ENCODE measurements around the gene TRIP10. TPM values are rescaled to one million over a fixed set of nuclear protein-coding genes. Genes with fewer than 3 reads are reported as not detected.

The TRIP10 gene
- total RNA-seq, 4 donors from 2014 or later: 94.1 to 129 (median 104) TPM

DNA sequence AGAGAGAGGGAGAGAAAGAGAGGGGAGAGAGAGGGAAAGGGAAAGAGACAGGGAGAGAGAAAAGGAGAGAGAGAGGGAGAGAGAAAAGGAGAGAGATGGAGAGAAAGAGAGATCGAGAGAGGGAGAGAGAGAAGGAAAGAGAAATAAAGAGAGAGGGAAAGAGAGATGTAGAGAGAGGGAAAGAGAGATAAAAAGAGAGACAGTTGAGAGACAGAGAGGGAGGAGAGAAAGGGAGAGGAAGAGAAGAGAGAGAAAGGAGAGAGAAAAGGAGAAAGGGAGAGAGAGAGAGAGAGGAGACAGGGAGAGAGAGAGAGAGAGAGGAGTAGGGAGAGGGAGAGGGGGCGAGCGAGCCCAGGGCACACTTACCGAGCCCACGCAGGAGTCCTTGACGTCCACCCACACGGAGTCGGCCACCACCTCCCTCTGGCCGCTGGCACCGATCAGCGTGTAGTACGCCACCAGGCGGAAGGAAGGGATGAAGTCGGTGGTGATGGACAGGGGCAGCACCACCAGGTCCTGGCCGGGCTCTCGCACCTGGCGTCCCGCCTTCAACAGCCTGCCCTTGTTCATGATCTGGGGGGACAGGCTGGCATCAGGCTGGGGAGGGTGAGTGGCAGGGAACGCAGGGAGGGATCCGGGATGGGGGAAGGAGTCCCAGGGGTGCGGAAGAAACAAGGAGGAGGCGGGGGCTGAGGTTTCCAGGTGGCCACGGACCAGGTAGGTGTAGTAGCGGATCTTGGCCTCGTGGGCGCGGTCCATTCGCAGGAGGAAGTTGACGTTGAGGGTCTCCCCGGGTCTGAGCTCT is 29.0 kb upstream of the TRIP10 start:
- 6 to 19% methylated on average over 12 to 25 of the region's 30 CpGs for WGBS, 2 donors (ENCODE audit: low coverage in 1 of 2)
- Histone ChIP-seq H3K4me1 (peaks cover 0 to 10% (median 0%) of the 10 kb centered on the region in 3 donors), H3K4me3 (no peak overlapping the region), H3K9me3 (no peaks in the 10 kb centered on the region), H3K27ac (no peak overlapping the region), H3K27me3 (peaks cover 83% of the 10 kb centered on the region), H3K36me3 (peaks cover 0 to 9% of the 10 kb centered on the region in 2 donors)
- ATAC-seq: no peak
- no peak for TF ChIP-seq POLR2A (IDR thresholded peaks at IDR 0.05)
- TF ChIP-seq CTCF (IDR thresholded peaks at IDR 0.05): no peak

GRCh38 chr19:6711078-6711361 is 28.5 kb upstream of the TRIP10 start:
- H3K36me3 ChIP-seq: peaks cover 0 to 9% of the 10 kb centered on the region in 2 donors
- H3K27me3 ChIP-seq: peaks cover 88% of the 10 kb centered on the region
- no peak for ATAC-seq
- H3K4me1 ChIP-seq: peaks cover 0 to 10% (median 0%) of the 10 kb centered on the region in 3 donors
- TF ChIP-seq CTCF (IDR thresholded peaks at IDR 0.05): no peak
- no peak for TF ChIP-seq EP300 (IDR thresholded peaks at IDR 0.05)
- TF ChIP-seq POLR2A (IDR thresholded peaks at IDR 0.05): no peak
- TF ChIP-seq POLR2AphosphoS5 (IDR thresholded peaks at IDR 0.05): no peak
- 39% methylated on average over 4 of the region's 9 CpGs; no CpG with 5 or more reads in 1 of the 2 donors for WGBS, 2 donors (ENCODE audit: low coverage in 1 of 2)
- no peak overlapping the region for H3K27ac ChIP-seq
- no peaks in the 10 kb centered on the region for H3K9me3 ChIP-seq
- no peak overlapping the region for H3K4me3 ChIP-seq

GRCh38 chr19:6711605-6712004 is 27.9 kb upstream of the TRIP10 start:
- Histone ChIP-seq H3K9me3 (no peaks in the 10 kb centered on the region), H3K4me3 (no peak overlapping the region), H3K27ac (no peak overlapping the region), H3K27me3 (peaks cover 90% of the 10 kb centered on the region), H3K4me1 (peaks cover 0 to 10% (median 0%) of the 10 kb centered on the region in 3 donors), H3K36me3 (peaks cover 0 to 9% of the 10 kb centered on the region in 2 donors)
- TF ChIP-seq EP300 (IDR thresholded peaks at IDR 0.05) (no peak), CTCF (IDR thresholded peaks at IDR 0.05) (no peak), POLR2AphosphoS5 (IDR thresholded peaks at IDR 0.05) (no peak), POLR2A (IDR thresholded peaks at IDR 0.05) (no peak)
- WGBS, 2 donors (ENCODE audit: low coverage in 1 of 2): 85% methylated on average over 5 of the region's 10 CpGs; no CpG with 5 or more reads in 1 of the 2 donors
- ATAC-seq: no peak

GRCh38 chr19:6712231-6712630 is 27.2 kb upstream of the TRIP10 start:
- Histone ChIP-seq H3K27ac (no peak overlapping the region), H3K9me3 (no peaks in the 10 kb centered on the region), H3K36me3 (peaks cover 0 to 8% of the 10 kb centered on the region in 2 donors), H3K27me3 (peaks cover 90% of the 10 kb centered on the region), H3K4me1 (peaks cover 0 to 10% (median 0%) of the 10 kb centered on the region in 3 donors), H3K4me3 (no peak overlapping the region)
- no CpG with 5 or more reads among the region's 16 CpGs for WGBS, 2 donors (ENCODE audit: low coverage in 1 of 2)
- ATAC-seq: no peak
- no peak for TF ChIP-seq EP300 (IDR thresholded peaks at IDR 0.05)
- no peak for TF ChIP-seq POLR2AphosphoS5 (IDR thresholded peaks at IDR 0.05)
- TF ChIP-seq POLR2A (IDR thresholded peaks at IDR 0.05): no peak
- no peak for TF ChIP-seq CTCF (IDR thresholded peaks at IDR 0.05)

All from gastroesophageal sphincter (tissue), 4 donors.